Measurements from ENCODE around the gene GPR4. TPM values are rescaled to one million over a fixed set of nuclear protein-coding genes. Genes with fewer than 3 reads are reported as not detected.

Gene GPR4
- total and polyA plus RNA-seq, 2 of the 8 experiments (the other 6 are each of a cell fraction or from before 2014, with no cell fraction given), result 0.19 to 0.39 TPM

- 5% methylated on average over 32 of the region's 39 CpGs; no CpG with 5 or more reads in 1 of the 2 experiments for WGBS, 2 experiments (ENCODE audit: extremely low coverage in 1 of 2, insufficient coverage in 1 of 2, insufficient read length in 1 of 2, insufficient replicate concordance in 2 of 2, low coverage in 1 of 2, low lambda C conversion rate in 2 of 2, missing lambda C conversion rate in 1 of 2)
- Histone ChIP-seq H2AFZ (ENCODE audit: low read length) (peak overlapping the region; percentile 24; the same call in 1 of the 2 replicates), H3K4me3 (ENCODE audit: extremely low read depth in 1 of 4, insufficient read depth in 2 of 4, low read depth in 3 of 4, low read length in 4 of 4) (peak overlapping the region; percentile 34 to 89 (median 70)), H3K23me2 (ENCODE audit: low read depth, low read length) (peaks cover 15% of the 10 kb centered on the region), H2BK120ac (replicated peaks; ENCODE audit: low read depth, low read length) (no peak overlapping the region), H2AK5ac (ENCODE audit: low read depth, low read length) (no peak overlapping the region), H3K23ac (ENCODE audit: insufficient read length) (no peak overlapping the region), H3K9ac (replicated peaks in 1 of 4; ENCODE audit: extremely low read depth in 1 of 4, low read depth in 3 of 4, low read length in 3 of 4) (no peak overlapping the region), H4K91ac (replicated peaks; ENCODE audit: insufficient read length, low read length) (no peak overlapping the region), H2BK15ac (ENCODE audit: low read length) (no peak overlapping the region; the same call in 1 of the 2 replicates), H2BK20ac (ENCODE audit: low read length) (no peak overlapping the region), H2BK5ac (ENCODE audit: low read depth, low read length) (peak overlapping the region; percentile 55; the same call in 1 of the 2 replicates), H3K27me3 (replicated peaks in 1 of 4; ENCODE audit: control insufficient read depth in 3 of 4, extremely low read depth in 1 of 4, insufficient read depth in 3 of 4, low read length in 3 of 4) (peaks cover 0 to 6% (median 2%) of the 10 kb centered on the region in 4 experiments; a peak in 4 of 7 replicates), H3K79me1 (ENCODE audit: low read depth, low read length) (no peaks in the 10 kb centered on the region), H4K8ac (ENCODE audit: extremely low read depth, insufficient read depth, low read length) (no peak overlapping the region), H3K18ac (ENCODE audit: extremely low read depth, low read length) (peak overlapping the region; percentile 35; the same call in 1 of the 2 replicates), H2BK12ac (ENCODE audit: low read depth, low read length) (no peak overlapping the region), H3K9me3 (ENCODE audit: insufficient read depth in 2 of 2, low read depth in 1 of 2, low read length in 1 of 2) (no peaks in the 10 kb centered on the region; a peak in 1 of 4 replicates), H3K4me1 (replicated peaks in 1 of 4; ENCODE audit: control insufficient read depth in 3 of 4, insufficient read depth in 4 of 4, low read length in 3 of 4) (peaks cover 6 to 30% (median 17%) of the 10 kb centered on the region in 4 experiments), H3K79me2 (ENCODE audit: control insufficient read depth in 1 of 2, insufficient read depth in 2 of 2, low read length in 2 of 2) (no peaks in the 10 kb centered on the region), H3K14ac (ENCODE audit: insufficient read length) (no peak overlapping the region), H4K5ac (ENCODE audit: insufficient read length, low read depth, low read length) (no peak overlapping the region), H3K36me3 (ENCODE audit: control insufficient read depth in 2 of 4, insufficient read depth in 4 of 4, low read length in 3 of 4) (no peaks in the 10 kb centered on the region), H4K20me1 (replicated peaks in 1 of 2; ENCODE audit: control insufficient read depth in 1 of 2, insufficient read depth in 2 of 2, low read length in 2 of 2) (no peaks in the 10 kb centered on the region), H3K4me2 (ENCODE audit: insufficient read depth in 1 of 2, low read depth in 2 of 2, low read length in 2 of 2) (peak overlapping the region; percentile 43 to 77), H3K4ac (replicated peaks; ENCODE audit: insufficient read length, low read depth, low read length) (no peak overlapping the region), H3K56ac (replicated peaks; ENCODE audit: insufficient read length, low read depth, low read length) (no peak overlapping the region), H3K27ac (ENCODE audit: low read depth, low read length) (no peak overlapping the region)
- FAIRE-seq (no peak), DNase-seq (ENCODE audit: low read depth in 1 of 2, low spot score in 2 of 2) (peak in 1 of 2 experiments; percentile 99)
- ChIA-PET POLR2A (ENCODE audit: partially characterized antibody) (interaction anchor here (0.7 to 4.1 kb wide), 13 partner anchors 9 to 135 kb away, joined by 3 to 33 read pairs (median 5); partner anchors contain the start of genes QPCTL and SNRPD2), CTCF (ENCODE audit: partially characterized antibody) (interaction anchor here (0.6 to 8.4 kb wide), 48 partner anchors 8 to 689 kb away, joined by 3 to 135 read pairs (median 6); partner anchors contain the start of genes DMWD, FOSB, GIPR and GPR4)
- TF ChIP-seq ATF2 (IDR thresholded peaks at IDR 0.05; ENCODE audit: low read length) (no peak), POLR2A (IDR thresholded peaks at IDR 0.05; ENCODE audit: control extremely low read depth in 1 of 2, low read depth in 2 of 2, low read length in 2 of 2) (peak in 1 of 2 experiments; percentile 31; a peak in 1 of 3 replicates), TAF1 (IDR thresholded peaks at IDR 0.05; ENCODE audit: low read depth, low read length) (0 out of 2 replicates have a peak, but pooled peaks have one; percentile 41), PHF8 (conservative IDR thresholded peaks at IDR 0.05; ENCODE audit: low read depth, low read length) (0 out of 2 replicates have a peak, but pooled peaks have one; percentile 44), SUZ12 (IDR thresholded peaks at IDR 0.05; ENCODE audit: low read length) (no peak), SP2 (IDR thresholded peaks at IDR 0.05; ENCODE audit: low read length) (no peak), BRCA1 (IDR thresholded peaks at IDR 0.05; ENCODE audit: low read depth, low read length) (no peak), CREB1 (IDR thresholded peaks at IDR 0.05) (0 out of 2 replicates have a peak, but pooled peaks have one; percentile 40), KDM4A (IDR thresholded peaks at IDR 0.05; ENCODE audit: low read depth, low read length, severe bottlenecking) (peak; percentile 86)
These were observed 41.3 kb upstream of the GPR4 start for GRCh38 chr19:45643024-45643926.
